ENCODE measurements around the gene AK1. TPM values are rescaled to one million over a fixed set of nuclear protein-coding genes. Genes with fewer than 3 reads are reported as not detected.
A peak's percentile ranks its signal among the peaks of the same experiment; 100 is the strongest.

The AK1 gene
- total and polyA plus RNA-seq, 12 donors: 51.9 to 242 (median 91.9) TPM

DNA sequence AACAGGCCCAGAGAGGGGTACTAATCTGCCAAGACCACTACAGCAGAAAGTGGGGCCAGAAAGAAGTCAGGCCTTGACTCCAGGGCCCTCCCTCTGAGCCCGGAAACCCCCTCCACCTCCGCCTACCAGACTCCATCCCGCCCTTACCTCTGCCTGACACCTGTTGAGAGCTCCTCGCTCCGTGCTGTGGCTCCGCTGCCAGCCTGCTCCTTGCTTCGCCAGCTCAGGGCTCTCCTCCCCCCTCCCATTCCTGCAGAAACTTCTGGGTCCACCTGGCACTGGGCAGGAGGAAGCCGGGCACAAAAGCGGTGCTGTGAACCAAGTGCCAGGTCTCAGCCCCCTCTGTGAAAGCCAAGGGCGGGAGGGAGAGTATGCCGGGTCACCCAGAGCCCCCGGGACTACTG, 28.3 kb upstream of the AK1 start:
- intact Hi-C loops (cut with DNase I): loop anchor here in 1 of 2 donors (5.0 kb wide), 1 partner anchor 33 kb away; no protein-coding TSS in a partner anchor
- H3K4me1 ChIP-seq (replicated peaks in 1 of 2): peaks cover 13 to 44% of the 10 kb centered on the region in 2 donors
- TF ChIP-seq, protein P1, sequence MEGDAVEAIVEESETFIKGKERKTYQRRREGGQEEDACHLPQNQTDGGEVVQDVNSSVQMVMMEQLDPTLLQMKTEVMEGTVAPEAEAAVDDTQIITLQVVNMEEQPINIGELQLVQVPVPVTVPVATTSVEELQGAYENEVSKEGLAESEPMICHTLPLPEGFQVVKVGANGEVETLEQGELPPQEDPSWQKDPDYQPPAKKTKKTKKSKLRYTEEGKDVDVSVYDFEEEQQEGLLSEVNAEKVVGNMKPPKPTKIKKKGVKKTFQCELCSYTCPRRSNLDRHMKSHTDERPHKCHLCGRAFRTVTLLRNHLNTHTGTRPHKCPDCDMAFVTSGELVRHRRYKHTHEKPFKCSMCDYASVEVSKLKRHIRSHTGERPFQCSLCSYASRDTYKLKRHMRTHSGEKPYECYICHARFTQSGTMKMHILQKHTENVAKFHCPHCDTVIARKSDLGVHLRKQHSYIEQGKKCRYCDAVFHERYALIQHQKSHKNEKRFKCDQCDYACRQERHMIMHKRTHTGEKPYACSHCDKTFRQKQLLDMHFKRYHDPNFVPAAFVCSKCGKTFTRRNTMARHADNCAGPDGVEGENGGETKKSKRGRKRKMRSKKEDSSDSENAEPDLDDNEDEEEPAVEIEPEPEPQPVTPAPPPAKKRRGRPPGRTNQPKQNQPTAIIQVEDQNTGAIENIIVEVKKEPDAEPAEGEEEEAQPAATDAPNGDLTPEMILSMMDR (IDR thresholded peaks at IDR 0.05): no peak
- no peak for TF ChIP-seq POLR2A (IDR thresholded peaks at IDR 0.05)
- no peaks in the 10 kb centered on the region for H3K27me3 ChIP-seq
- DNase-seq: no peak
- H3K36me3 ChIP-seq (replicated peaks in 1 of 2): peaks cover 0 to 20% of the 10 kb centered on the region in 2 donors
- WGBS, 4 donors: 80 to 89% (median 85%) methylated on average over 12 of the region's 12 CpGs
- H3K9me3 ChIP-seq (replicated peaks in 1 of 3): no peaks in the 10 kb centered on the region
- peak overlapping the region in 3 of 5 donors; percentile 26 to 88 (median 73) for H3K27ac ChIP-seq
- no peak overlapping the region for H3K4me3 ChIP-seq

GRCh38 chr9:127905004-127905728, 27.7 kb upstream of the AK1 start:
- intact Hi-C loops (cut with DNase I): loop anchor here in 1 of 2 donors (5.0 kb wide), 1 partner anchor 33 kb away; no protein-coding TSS in a partner anchor
- H3K4me3 ChIP-seq: no peak overlapping the region
- DNase-seq: no peak
- no peaks in the 10 kb centered on the region for H3K27me3 ChIP-seq
- peaks cover 13 to 44% of the 10 kb centered on the region in 2 donors for H3K4me1 ChIP-seq (replicated peaks in 1 of 2)
- H3K36me3 ChIP-seq (replicated peaks in 1 of 2): peaks cover 0 to 16% of the 10 kb centered on the region in 2 donors
- WGBS, 4 donors: 58 to 68% (median 65%) methylated on average over 2 to 5 of the region's 5 CpGs
- peak overlapping the region; percentile 5 to 88 (median 26) for H3K27ac ChIP-seq
- TF ChIP-seq, protein P1 (IDR thresholded peaks at IDR 0.05): no peak
- TF ChIP-seq POLR2A (IDR thresholded peaks at IDR 0.05): no peak
- no peaks in the 10 kb centered on the region for H3K9me3 ChIP-seq (replicated peaks in 1 of 3)

DNA sequence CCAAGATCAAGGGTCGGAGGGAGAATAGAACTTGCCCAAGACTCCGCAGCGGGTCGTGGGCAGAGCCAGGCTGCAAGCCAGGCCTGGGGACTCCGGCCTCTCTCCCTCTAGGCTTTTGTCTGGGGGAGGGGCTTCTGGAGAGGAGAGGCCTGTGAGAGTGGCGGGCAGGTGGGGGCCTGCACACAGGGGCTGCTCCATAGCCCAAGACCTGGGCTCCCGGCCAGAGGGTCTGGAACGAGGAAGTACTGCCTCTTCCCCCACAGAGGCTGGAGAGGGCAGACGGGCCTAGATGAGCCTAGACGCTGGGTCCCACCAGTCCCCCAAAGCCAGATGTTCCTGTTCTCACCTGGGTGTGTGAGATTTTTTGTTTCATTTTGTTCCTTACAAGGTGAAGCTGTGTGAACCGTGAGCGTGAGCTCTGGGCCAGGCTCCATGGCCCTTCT, 27.1 kb upstream of the AK1 start:
- 49 to 57% (median 52%) methylated on average over 5 to 12 of the region's 12 CpGs for WGBS, 4 donors
- intact Hi-C loops (cut with DNase I): loop anchor here in 1 of 2 donors (5.0 kb wide), 1 partner anchor 32 kb away; no protein-coding TSS in a partner anchor
- Histone ChIP-seq H3K4me3 (no peak overlapping the region), H3K27me3 (no peaks in the 10 kb centered on the region), H3K27ac (peak overlapping the region in 4 of 5 donors; percentile 14 to 88 (median 50)), H3K4me1 (replicated peaks in 1 of 2) (peaks cover 13 to 50% of the 10 kb centered on the region in 2 donors), H3K36me3 (replicated peaks in 1 of 2) (peaks cover 0 to 10% of the 10 kb centered on the region in 2 donors), H3K9me3 (replicated peaks in 1 of 3) (no peaks in the 10 kb centered on the region)
- TF ChIP-seq, protein P1 (IDR thresholded peaks at IDR 0.05): no peak
- TF ChIP-seq POLR2A (IDR thresholded peaks at IDR 0.05): no peak
- DNase-seq: peak in 1 of 7 donors; percentile 47

- TF ChIP-seq, protein P1 (IDR thresholded peaks at IDR 0.05): no peak
- no peak for TF ChIP-seq POLR2A (IDR thresholded peaks at IDR 0.05)
- Histone ChIP-seq H3K4me3 (no peak overlapping the region), H3K27ac (peak overlapping the region in 4 of 5 donors; percentile 14 to 88 (median 60)), H3K36me3 (replicated peaks in 1 of 2) (peaks cover 0 to 9% of the 10 kb centered on the region in 2 donors), H3K4me1 (replicated peaks in 1 of 2) (peaks cover 13 to 50% of the 10 kb centered on the region in 2 donors), H3K27me3 (no peaks in the 10 kb centered on the region), H3K9me3 (replicated peaks in 1 of 3) (no peaks in the 10 kb centered on the region)
- WGBS, 4 donors: 45 to 67% (median 53%) methylated on average over 9 to 17 of the region's 17 CpGs
- peak in 6 of 7 donors; percentile 64 to 86 (median 73) for DNase-seq
- intact Hi-C loops (cut with DNase I): no loop called here
These were observed 26.3 kb upstream of the AK1 start for GRCh38 chr9:127903557-127904475.

All from adrenal gland (tissue), 12 donors.